Neuron (in vitro differentiated cells): ENCODE results near the gene ABHD16A.
A peak's percentile ranks its signal among the peaks of the same experiment; 100 is the strongest.

Source experiments
- H2AFZ ChIP-seq: one replicate; pipeline ENCODE4 v1.6.1; 2013; ENCODE audit warnings: low read depth, mild to moderate bottlenecking, inconsistent platforms, low read length, moderate library complexity
- H3K27me3 ChIP-seq: one replicate; pipeline ENCODE4 v1.6.1; 2013; ENCODE audit warnings: low read length; ENCODE audit not compliant: insufficient read depth
- H3K36me3 ChIP-seq: one replicate; pipeline ENCODE4 v1.6.1; 2013; ENCODE audit warnings: low read length; ENCODE audit not compliant: insufficient read depth
- H3K4me1 ChIP-seq: one replicate; pipeline ENCODE4 v1.6.1; 2013; ENCODE audit warnings: low read length; ENCODE audit not compliant: insufficient read depth
- H3K4me3 ChIP-seq: 2 replicates; pipeline ENCODE4 v1.5.1; 2013; ENCODE audit warnings: mild to moderate bottlenecking, low read length, moderate library complexity
- H3K9me3 ChIP-seq: one replicate; pipeline ENCODE4 v1.6.1; 2013; ENCODE audit warnings: low read length

The ABHD16A gene

DNA sequence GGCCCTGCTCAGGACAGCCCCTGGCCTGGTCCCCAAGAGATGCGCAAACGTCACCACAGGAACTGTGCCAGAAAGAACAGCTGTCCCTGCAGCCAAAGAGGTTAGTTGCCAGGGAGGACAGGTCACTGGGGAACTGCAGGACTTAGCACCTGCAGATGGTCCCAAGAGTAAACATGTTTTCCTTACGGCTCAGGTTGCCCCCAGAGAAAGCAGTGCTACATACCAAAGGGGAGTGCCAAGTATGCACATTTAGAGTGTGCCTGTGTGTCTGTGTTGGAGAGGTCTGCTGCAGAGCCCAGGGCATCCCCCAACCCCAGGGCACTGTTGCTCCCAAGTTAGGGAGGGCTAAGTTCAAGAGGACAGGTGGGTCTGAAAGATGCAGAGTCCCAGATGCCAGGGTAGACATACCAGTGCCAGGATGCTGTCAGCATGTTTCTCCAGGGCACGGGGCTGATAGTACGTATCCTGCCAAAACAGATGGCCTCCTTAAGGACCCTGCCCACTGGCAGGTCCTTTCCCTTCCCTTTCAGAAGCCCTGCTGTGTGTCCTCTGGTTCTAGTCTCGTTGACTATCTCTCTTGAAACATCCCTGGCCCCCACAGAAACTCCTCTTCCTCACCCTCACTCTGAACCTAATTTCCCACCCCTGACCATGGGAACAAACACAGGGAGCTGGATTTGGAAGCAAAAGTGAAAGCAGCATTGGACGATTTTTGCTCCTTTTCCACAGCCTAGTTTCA, 1.3 kb downstream of the ABHD16A start:
- Histone ChIP-seq H2AFZ (no peak overlapping the region), H3K27me3 (no peaks in the 10 kb centered on the region), H3K9me3 (no peaks in the 10 kb centered on the region), H3K36me3 (peaks cover 26% of the 10 kb centered on the region), H3K4me3 (peak overlapping the region; percentile 93), H3K4me1 (peaks cover 9% of the 10 kb centered on the region)

- H3K4me3 ChIP-seq, result no peak overlapping the region
These were observed 2.3 kb downstream of the ABHD16A start for GRCh38 chr6:31700740-31701401.

DNA sequence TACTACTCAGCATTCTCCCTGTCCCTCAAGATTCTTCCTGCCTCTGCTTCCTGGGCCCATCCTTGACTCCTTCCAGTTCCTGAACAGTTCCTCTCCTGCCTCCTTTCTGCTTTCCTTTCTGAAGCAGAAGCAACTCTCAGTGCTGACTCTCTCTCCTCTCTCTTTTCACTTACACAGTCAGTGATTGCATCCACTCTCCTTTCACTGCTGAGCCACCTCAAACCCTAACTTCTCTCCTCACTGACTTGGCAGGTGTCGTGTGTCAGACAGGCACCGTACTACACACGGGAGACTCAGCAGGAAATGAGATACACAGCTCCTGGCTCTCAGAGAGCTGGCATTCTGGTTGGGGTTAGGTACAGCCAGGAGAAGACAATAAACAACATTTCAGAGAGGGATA, 5.6 kb downstream of the ABHD16A start:
- H2AFZ ChIP-seq, result no peak overlapping the region
- H3K9me3 ChIP-seq, result no peaks in the 10 kb centered on the region
- H3K4me3 ChIP-seq, result no peak overlapping the region
- no peaks in the 10 kb centered on the region for H3K27me3 ChIP-seq
- H3K36me3 ChIP-seq, result peaks cover 56% of the 10 kb centered on the region
- peaks cover 9% of the 10 kb centered on the region for H3K4me1 ChIP-seq

More at GRCh38 chr6:31700740-31701401, 2.3 kb downstream of the ABHD16A start:
- Histone ChIP-seq H3K9me3 (no peaks in the 10 kb centered on the region), H2AFZ (no peak overlapping the region), H3K36me3 (peaks cover 32% of the 10 kb centered on the region), H3K4me1 (peaks cover 9% of the 10 kb centered on the region), H3K27me3 (no peaks in the 10 kb centered on the region)

DNA sequence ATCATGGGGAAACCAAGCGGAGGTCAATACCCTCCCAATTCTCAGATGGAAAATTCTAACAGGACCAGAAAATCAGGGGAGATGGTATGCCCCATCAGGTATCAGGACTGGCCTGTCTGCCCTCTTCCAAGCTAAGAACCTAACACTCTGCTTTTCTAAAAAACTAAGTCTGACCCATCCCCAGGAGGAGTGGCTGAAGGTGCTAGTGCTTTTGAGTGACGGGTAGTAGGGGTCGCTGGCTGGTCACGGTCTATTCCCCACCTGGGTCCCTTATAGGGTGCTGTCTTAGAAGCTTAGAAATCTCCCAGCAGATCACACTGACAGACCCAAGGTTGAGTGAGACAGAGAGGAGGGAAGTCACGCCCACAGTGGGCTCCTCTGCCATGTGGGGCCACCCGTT, 9.6 kb downstream of the ABHD16A start:
- H2AFZ ChIP-seq, result no peak overlapping the region
- no peaks in the 10 kb centered on the region for H3K9me3 ChIP-seq
- no peaks in the 10 kb centered on the region for H3K4me1 ChIP-seq
- H3K4me3 ChIP-seq, result no peak overlapping the region
- peaks cover 79% of the 10 kb centered on the region for H3K36me3 ChIP-seq
- no peaks in the 10 kb centered on the region for H3K27me3 ChIP-seq

- H2AFZ ChIP-seq, result no peak overlapping the region
- H3K9me3 ChIP-seq, result no peaks in the 10 kb centered on the region
- no peaks in the 10 kb centered on the region for H3K4me1 ChIP-seq
- peaks cover 82% of the 10 kb centered on the region for H3K36me3 ChIP-seq
- H3K4me3 ChIP-seq, result no peak overlapping the region
- H3K27me3 ChIP-seq, result no peaks in the 10 kb centered on the region
These were observed 10.2 kb downstream of the ABHD16A start for GRCh38 chr6:31692886-31693285.

GRCh38 chr6:31692353-31692752, 10.8 kb downstream of the ABHD16A start:
- H3K27me3 ChIP-seq, result no peaks in the 10 kb centered on the region
- no peaks in the 10 kb centered on the region for H3K9me3 ChIP-seq
- no peaks in the 10 kb centered on the region for H3K4me1 ChIP-seq
- no peak overlapping the region for H3K4me3 ChIP-seq
- H2AFZ ChIP-seq, result no peak overlapping the region
- H3K36me3 ChIP-seq, result peaks cover 82% of the 10 kb centered on the region

DNA sequence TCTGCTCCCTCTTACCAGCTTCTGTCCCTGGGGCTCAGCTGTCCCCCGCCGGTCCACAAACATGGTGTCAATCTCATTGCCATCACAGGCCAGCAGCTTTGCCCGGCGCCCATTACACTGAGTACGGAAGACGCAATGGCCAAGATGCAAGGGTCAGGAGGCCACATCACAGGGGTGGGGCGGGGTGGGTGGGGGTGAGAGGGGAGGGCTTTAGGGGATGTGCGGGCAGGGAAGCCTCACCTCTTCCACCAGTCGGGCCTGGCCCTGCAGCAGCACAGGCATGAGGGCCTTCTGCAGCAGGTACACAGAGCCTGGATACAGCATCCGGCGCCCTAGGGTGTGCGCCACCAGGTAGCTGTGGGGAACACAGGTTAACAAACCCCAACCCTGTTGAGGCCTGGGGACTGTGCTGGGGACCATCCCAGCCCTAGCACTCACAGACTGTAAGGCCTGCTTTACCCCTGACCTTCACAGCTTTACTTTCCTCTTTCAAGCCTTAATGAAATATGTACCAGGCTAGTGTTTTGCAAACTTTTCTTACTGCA, 11.5 kb downstream of the ABHD16A start:
- Histone ChIP-seq H3K4me3 (no peak overlapping the region), H3K36me3 (peaks cover 84% of the 10 kb centered on the region), H3K4me1 (no peaks in the 10 kb centered on the region), H2AFZ (no peak overlapping the region), H3K27me3 (no peaks in the 10 kb centered on the region), H3K9me3 (no peaks in the 10 kb centered on the region)

DNA sequence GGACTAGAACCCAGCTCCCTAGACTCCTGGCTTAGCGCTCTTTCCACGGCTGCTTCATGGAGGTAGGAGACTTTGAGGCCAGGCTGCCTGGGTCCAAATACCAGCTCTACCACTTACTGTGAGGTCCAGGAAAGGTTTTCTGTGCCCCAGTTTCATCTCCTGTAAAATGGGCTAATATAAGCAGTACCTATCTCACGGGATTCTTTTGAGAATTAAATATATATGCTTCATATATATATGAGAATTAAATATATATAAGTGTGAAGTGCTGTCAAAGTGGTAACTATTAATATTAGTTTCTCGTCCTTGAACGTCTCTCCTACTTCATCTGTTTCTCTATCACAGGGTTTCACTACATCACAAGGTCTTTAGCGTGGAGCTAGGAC, 12.1 kb downstream of the ABHD16A start:
- Histone ChIP-seq H3K4me1 (no peaks in the 10 kb centered on the region), H3K4me3 (no peak overlapping the region), H3K9me3 (no peaks in the 10 kb centered on the region), H3K36me3 (peaks cover 86% of the 10 kb centered on the region), H3K27me3 (no peaks in the 10 kb centered on the region), H2AFZ (no peak overlapping the region)

DNA sequence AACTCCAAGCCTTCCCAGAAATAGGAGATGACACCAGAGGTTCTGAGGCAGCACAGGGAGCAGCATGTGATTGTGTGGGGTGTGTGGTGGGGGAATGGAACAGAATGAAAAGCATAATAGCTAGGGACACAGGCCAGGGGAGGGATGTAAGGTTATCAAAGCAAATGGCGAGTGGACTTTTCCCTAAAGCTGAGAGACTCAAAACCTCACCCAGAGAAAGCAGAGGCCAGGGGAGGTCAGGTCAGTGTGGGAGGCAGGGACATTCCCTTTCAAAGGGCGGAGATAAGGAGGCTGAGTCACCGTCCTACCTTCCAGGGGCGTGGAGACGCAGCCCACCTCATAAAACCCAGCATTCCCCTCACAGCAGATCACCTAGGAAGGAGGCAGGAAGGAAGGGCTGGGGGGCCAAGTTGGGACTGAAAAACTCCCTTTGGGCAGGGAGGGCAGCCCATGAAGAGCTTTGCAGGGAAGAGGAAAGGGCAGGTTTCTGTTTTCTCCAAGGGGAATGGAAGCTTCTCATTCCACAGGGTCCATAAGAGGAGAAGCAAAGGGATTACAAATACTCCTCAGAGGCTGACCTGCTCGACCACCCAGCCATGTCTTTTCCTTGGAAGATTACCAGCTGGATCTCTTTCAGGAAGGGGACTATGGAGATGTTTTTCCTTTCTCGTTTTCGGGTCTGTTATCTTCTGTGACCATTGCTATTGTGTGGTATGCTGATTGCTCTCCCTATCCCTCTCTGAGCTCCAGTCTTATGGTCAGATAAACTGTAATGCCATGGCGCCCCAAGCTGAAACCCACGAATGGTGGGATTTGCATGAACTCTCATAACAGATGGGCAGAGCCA, 12.7 kb downstream of the ABHD16A start:
- Histone ChIP-seq H3K27me3 (no peaks in the 10 kb centered on the region), H3K36me3 (peaks cover 88% of the 10 kb centered on the region), H3K9me3 (no peaks in the 10 kb centered on the region), H2AFZ (no peak overlapping the region), H3K4me1 (no peaks in the 10 kb centered on the region), H3K4me3 (no peak overlapping the region)

- Histone ChIP-seq H2AFZ (no peak overlapping the region), H3K27me3 (no peaks in the 10 kb centered on the region), H3K9me3 (no peaks in the 10 kb centered on the region), H3K4me1 (no peaks in the 10 kb centered on the region), H3K4me3 (no peak overlapping the region), H3K36me3 (peaks cover 84% of the 10 kb centered on the region)
These were observed 13.6 kb downstream of the ABHD16A start for GRCh38 chr6:31689249-31690110.

DNA sequence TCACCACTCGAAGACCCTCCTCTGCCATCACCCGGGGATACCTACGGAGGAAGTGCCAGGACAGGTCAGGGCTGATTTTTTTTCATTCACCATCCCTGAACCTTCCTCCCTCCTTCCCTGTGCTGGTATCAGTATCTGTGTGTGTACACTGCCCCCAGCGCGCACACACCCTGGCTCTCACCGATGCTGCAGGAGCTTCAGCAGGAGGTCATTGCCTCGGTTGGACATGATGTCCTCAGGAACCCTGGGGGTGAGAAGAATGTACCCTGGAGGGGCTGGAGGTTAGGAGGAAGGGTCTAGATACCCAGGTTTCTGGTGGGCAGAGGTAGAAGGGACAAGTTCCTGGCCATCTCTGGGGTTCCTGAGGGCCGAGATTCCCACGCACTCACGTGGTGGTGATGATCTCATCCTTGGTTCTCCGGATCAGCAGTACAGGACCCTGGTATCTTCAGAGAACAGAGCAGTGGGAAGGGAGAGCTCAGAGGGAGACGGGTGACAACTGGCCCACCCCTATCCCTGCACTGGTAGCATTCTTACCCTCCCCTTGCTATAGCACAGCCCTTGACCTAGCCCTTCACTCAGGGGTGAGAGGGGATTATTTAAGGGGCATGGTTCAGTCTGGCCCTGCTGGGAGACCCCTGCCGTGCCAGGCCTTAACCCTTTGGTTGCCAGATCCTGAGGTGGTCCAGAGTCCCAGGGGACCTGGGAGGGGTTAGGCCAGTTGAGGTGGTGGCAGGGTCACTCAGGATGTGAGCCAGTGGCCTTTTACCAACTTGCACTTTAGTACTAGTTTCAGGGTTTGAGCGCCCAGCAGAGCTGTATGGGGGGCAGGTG, 15.0 kb downstream of the ABHD16A start:
- Histone ChIP-seq H3K9me3 (peaks cover 2% of the 10 kb centered on the region), H2AFZ (no peak overlapping the region), H3K36me3 (peaks cover 85% of the 10 kb centered on the region), H3K27me3 (no peaks in the 10 kb centered on the region), H3K4me3 (no peak overlapping the region), H3K4me1 (no peaks in the 10 kb centered on the region)

- H3K4me1 ChIP-seq, result no peaks in the 10 kb centered on the region
- H3K27me3 ChIP-seq, result no peaks in the 10 kb centered on the region
- H3K36me3 ChIP-seq, result peaks cover 79% of the 10 kb centered on the region
- H2AFZ ChIP-seq, result no peak overlapping the region
- peaks cover 3% of the 10 kb centered on the region for H3K9me3 ChIP-seq
- no peak overlapping the region for H3K4me3 ChIP-seq
These were observed 15.8 kb downstream of the ABHD16A start for GRCh38 chr6:31687321-31687720.
